ENCODE measurements around the gene SUN1.

The SUN1 gene

DNA sequence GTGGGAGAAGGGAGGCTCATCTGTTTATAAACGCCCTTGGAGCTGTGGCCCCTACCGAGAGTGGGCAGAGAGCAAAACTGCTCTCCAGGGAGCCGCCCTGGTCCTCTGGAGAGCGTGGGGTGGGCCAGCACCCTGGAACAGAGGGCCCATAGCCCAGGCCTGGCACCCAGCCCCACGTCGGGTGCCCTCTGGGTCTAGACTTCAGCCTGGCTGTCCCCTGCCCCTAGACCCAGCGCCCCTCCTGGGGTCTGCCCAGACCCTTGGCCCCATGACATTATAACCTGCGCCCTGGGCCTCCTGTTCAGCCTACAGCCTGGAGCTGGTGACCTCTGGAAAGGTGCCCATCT, 68.7 kb downstream of the SUN1 start:
- DNase-seq (ENCODE audit: extremely low read depth in 1 of 2, low read depth in 1 of 2) = no peak

DNA sequence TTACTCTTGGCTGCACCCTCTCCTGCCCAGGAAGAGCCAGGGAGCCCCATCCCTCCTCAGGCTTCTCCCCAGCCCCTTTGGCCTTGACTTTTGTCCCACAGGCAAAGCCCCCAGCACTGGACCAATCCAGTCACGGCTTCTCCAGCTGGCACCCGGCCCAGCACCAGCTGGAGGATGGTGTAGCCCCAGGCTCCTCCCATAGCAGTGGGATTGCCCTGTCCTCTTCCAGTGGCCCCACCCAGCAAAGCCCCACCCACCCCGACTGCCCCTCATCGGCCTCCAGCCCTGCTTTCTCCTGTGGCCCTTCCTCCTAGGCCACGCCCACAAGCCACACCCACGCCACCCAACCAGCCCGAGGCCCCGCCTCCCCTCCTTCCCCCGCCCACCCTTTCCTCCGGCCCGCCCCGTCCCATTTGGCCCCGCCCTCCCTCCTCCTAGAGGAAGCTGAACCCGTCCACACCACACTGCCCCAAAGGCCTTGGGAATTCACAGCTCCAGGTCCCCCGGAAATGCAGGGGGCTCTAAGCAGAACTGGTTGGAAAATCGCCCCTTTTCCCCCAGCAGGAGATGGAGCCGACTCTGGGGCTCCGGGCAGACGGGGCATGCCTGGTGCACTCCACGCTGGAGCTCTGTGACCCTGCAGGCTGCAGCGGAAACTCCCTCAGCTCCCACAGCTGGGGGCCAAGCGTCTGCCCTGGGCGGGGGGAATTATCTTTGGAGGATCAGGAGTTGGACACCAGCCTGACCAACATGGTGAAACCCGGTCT, 69.3 kb downstream of the SUN1 start:
- DNase-seq (ENCODE audit: extremely low read depth in 1 of 2, low read depth in 1 of 2) = no peak

DNA sequence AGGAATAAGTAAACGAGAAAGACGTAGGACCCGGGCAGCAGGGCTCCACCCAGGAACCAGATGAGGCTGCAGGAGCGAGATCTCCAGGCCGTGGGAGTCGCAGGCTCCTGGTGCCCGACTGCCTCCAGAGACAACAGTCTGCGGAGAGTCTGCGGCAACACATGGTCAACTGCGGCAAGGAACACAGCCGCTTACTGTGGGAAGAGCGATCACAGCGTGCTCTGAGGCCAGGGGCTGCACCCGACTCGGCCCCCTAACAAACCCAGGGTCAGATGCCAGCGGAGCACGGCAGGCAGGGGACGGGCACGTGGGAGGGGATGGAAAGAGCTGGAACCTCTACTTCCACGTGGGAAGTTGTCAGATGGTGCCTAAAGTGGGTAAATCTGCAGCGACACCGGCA, 70.7 kb downstream of the SUN1 start:
- DNase-seq (ENCODE audit: extremely low read depth in 1 of 2, low read depth in 1 of 2) = no peak

DNA sequence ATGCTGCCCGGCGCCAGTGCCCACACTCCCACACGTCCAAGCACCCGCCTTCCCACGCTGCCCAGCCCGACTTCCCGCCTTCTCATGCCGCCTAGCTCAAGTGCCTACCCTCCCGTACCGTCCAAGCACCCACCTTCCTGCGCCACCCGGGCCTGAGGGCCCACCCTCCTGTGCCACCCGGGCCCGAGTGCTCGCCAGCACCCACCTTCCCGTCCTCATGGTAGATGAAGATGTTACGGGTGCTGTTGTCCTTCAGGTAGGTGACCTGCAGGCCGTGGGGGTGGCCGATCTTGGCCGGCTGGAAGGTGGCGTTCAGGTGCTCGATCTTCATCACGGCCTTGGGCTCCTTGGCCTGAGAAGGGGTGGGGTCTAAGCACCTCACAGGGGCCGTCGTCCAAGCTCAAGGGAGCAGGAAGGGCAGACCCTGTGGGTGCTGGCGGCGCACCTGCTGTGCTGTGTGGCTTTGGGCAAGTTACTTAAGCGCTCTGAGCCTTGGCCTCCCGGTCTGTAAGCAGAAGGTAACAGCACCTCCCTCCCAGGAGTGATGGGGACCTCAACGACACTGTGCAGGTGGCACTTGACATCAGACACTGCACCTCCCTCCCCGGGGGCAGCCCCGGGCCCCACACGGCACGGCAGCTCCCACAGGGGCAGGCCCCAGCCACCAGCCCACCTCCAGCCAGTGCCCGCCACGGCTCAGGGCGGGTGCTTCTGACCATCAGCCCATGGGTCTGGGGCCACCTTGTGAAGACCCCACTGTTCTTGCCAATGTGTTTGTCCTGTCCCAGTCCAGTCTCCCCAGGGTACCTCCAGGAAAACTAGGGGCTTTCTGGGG, 71.9 kb downstream of the SUN1 start:
- no peak for DNase-seq (ENCODE audit: extremely low read depth in 1 of 2, low read depth in 1 of 2)

DNA sequence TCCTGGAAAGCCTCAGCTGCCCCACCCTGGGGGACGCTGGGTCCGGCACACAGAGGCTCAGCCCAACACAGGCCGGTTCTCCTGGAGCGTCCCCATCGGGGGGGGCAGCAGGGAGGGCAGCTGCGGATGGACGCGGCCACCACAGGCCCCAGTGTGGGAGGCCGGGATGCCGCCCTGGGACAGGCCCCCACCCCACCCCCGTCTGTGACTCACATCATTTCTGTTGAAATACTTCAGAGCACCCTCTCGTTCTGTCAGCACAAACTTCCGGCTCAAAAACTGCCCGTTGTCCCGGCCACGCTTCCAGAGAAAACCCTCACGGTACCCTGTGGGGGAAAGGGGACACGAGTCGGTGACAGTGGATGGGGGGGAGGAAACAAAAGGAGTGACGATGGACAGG, 72.6 kb downstream of the SUN1 start:
- DNase-seq (ENCODE audit: extremely low read depth in 1 of 2, low read depth in 1 of 2) = no peak

DNA sequence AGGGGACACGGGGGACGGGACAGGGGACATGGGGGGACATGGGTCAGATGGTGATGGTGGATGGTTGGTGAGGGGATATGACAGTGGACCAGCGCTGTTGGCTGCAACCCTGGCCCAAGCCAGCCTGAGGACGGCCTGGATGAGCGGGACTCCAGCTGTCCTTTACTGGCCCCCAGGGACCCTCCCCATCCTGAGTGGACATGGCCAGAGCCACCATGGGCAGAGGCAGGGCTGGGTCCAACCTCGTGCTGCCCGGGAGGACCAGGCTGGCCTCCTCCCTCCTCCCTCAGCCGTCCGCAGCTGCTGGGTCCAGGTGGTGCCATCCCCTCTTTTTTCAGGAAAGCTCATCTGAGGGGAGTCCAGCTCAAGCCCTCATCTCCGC, 74.5 kb downstream of the SUN1 start:
- no peak for DNase-seq (ENCODE audit: extremely low read depth in 1 of 2, low read depth in 1 of 2)

DNA sequence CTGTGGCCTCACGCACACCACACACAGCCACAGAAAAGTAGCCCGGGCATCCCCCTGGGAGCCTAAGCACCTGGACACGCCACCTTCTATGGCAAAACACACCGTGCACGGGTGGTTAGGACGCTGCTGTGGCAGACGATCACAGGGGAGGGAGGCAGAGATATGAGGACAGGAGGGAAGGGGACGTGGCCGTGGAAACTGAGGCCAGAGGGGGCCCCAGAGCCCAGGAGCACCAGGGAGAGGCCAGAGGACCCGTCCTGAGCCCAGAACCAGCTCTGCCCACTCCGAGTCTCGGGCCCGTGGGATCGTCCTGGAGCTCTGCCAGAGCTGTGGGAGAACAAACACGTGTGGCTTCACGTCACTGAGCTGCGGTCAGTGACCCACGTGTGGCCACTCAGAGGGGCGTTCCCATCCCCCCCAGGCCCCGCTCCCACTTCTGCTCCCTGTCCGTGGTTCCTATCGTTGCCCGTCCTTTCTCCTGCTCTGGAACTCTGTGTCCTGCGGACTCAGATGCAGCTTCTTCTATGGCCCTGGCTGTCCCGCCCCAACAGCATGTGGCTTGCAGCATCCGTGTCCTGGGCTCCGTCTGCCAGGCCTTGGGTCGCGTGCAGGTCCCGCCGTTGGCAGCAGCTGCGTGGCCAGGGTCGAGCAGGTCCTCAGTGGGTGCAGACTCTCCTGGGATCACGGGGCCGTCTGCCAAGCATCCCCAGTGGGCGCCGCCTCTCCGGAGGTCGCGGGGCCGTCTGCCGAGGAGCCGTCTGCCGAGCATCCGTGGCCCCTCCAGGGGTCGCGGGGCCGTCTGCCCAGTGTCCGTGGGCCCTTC, 75.1 kb downstream of the SUN1 start:
- DNase-seq (ENCODE audit: extremely low read depth in 1 of 2, low read depth in 1 of 2) = no peak

DNA sequence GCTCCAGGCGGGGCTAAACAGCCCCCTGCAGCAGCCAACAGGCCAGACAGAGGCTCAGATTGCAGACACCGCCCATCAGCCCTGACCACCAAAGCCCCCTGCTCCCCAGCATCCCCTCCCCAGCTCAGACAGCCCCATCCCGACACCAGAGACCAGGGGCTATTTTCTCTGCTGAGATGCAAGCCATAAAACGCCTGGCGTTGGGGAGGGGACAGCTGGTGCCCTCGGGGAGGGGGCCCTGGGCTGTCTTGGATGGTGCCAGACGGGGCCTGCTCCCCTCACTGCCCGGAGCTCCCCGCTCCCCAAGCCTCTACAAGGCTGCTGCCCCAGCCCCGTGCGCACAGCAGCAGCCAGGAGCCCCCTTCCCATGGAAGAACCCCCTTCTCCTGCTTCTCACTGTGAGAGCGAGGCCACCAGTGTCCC, 75.9 kb downstream of the SUN1 start:
- no peak for DNase-seq (ENCODE audit: extremely low read depth in 1 of 2, low read depth in 1 of 2)

DNA sequence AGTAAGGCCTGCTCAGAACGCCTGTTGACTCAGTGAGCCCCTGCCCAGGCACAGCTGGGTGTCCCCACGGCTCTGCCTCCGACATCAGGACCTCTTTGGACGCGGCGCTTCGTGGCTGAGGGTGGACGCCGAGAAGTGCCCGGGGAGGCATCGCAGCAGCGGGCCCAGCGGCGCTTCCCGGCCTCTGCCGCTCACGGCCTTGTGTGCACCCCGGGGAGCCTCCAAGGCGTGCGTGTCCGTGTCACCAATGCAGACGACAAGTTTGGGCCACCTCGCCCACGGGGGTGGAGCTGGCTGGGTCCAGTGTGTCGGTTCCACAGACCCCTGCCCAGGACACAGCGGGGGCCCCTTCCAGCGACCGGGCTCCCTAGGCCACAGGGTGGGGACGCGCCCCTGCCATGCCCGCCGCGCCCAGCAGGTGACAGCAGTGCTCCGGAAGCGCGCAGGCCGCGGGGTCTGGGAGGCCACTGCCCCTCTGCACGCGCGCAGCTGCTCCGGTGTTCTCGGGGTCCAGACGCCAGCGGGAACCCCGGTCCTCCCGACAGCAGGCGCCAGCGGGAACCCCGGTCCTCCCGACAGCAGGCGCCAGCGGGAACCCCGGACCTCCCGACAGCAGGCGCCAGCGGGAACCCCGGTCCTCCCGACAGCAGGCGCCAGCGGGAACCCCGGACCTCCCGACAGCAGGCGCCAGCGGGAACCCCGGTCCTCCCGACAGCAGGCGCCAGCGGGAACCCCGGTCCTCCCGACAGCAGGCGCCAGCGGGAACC, 76.5 kb downstream of the SUN1 start:
- DNase-seq (ENCODE audit: extremely low read depth in 1 of 2, low read depth in 1 of 2) = peak; percentile 33 to 34

DNA sequence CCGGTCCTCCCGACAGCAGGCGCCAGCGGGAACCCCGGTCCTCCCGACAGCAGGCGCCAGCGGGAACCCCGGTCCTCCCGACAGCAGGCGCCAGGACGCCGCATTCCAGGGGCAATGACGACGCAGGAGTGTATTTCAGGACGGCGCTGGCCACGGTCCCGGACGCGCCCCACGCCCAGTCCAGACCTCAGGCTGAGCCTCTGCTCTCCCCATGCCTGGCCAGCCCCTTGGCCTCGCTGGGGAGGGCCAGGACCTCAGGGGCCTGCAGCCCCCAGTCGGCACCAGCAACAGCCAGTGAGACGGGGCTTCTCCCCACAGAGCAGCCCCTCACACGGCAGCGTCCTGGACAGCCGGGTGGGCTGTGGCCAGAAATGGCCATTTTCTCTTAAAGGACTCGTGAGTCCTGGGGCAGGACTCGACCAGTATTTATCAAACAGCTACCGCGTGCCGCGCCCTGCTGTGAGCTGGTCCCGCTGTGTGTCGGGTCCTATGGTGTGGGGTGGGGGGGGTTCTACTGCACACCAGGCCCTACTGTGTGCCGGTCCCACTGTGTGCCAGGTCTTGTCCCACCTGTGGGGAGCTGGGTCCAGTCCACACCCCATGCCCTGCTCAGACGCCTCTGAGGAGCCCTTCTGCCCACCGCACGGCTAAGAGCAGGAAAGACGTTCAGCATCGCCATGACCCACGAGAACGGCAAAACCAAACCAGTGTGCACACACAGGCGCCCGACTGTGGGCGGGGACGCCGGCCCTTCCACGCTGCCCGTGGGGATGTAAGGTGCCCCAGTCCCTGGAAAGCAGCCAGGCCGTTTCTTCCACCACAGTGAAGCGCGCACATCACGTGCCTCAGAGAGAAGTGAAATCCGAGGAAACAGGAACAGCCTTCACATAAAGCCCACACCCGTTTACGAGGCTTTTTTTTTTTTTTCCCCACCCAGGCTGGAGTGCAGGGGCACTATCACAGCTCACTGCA, 77.4 kb downstream of the SUN1 start:
- no peak for DNase-seq (ENCODE audit: extremely low read depth in 1 of 2, low read depth in 1 of 2)

DNA sequence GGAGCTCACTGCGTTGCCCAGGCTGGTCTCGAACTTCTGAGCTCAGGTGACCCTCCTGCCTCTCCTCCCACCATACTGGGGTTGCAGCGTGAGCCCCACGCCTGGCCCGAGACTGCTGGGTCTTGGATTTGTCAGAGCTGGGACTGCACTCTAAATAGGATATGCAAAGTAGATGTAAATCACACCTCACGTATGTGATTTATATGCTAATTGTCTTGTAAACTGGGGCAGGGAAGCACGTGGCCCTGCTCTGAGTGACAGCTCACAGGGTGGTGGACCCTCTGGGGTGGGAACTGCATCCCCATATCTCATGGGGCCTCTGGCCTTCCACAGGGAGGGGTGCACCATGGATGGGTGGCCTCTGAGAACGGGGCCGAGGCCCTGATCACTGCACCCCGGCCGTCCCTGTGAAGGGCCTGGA, 78.2 kb downstream of the SUN1 start:
- no peak for DNase-seq (ENCODE audit: extremely low read depth in 1 of 2, low read depth in 1 of 2)

DNA sequence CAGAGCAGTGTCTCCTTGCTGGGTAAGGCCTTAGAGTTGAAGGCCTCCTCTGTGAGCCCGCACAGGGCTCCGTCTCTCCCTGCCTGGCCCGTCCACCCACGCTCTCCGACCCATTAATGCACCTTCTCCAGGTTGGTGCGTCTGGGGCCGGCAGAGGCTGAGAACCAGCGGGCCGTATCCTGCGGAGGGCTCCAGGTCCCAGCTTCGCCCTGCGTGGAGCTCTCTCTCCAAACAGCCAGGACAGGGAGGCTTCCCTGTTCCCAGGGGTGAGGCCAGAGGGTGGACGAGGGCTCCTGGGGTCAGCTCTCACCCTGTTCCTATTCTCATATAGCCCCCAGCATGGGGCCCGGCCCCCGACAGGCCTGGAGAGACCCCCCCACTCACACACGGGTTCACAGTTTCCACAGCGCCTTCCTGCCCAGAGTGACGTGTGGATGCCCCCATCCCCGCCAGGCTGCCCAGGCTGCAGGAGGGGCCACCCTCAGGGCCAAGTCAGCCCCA, 78.7 kb downstream of the SUN1 start:
- no peak for DNase-seq (ENCODE audit: extremely low read depth in 1 of 2, low read depth in 1 of 2)

DNA sequence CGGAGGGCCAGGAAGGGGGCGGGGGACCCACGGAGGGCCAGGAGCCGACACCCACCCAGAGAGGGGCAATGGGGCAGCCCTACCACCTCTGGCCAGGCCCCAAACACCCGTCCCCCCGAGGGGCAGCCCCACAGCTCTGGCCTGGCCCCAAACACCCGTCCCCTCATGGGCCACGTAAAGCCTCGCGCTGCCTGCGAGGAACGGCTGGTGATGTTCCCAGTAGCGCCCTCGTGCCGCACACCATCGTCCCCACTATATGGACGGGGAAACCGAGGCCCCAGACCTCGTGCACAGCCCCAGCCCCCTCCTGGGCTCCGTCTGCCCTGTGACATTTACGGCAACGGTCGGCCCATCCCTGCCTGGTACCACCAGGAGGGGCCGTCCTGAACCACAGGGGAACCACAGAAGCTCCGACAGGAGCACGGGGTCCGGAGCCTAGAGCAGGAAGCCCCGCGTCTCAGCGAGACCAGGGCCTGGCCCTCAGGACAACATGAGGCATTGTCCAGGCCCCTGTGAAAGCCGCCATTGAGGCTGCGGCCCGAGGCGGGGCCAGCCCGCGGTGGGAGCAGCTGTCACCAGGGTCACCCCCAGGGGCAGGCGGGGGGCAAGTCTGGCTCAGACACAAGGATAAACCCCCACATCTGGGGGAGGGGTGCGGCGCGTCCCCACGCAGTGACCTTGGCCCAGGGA, 79.7 kb downstream of the SUN1 start:
- DNase-seq (ENCODE audit: extremely low read depth in 1 of 2, low read depth in 1 of 2) = no peak

DNA sequence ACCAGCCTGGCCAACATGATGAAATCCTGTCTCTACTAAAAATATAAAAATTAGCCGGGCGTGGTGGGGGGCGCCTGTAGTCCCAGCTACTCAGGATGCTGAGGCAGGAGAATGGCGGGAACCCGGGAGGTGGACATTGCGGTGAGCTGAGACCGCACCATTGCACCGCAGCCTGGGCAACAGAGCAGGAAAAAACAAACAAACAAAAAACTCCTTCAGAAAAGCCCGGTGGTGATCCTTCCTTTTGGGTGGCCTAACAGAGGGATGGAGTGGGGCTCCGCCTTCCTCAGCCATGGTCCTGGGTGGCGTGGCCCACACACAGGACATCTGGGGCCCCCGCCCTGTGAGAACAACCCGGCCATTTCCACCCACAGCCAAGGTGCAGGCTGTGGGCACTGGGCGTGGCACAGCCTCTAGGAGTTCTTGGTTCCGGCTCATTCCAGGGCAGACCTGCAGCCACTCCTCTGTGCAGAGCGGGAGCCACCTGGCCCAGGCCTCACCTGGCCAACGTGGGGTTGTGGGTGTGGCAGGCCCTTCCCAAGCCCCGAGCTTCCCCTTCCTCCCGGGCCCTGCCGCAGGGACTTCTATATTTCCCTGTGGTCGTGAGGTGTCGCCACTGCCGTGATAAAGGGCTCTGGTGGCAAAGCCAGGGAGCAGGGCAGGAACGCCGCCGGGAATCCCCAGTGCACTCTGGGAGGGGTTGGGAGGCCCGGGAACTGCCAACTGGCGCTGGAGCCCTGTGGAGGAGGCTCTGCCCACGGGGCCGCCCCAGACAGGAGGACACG, 81.7 kb downstream of the SUN1 start:
- DNase-seq (ENCODE audit: extremely low read depth in 1 of 2, low read depth in 1 of 2) = no peak

DNA sequence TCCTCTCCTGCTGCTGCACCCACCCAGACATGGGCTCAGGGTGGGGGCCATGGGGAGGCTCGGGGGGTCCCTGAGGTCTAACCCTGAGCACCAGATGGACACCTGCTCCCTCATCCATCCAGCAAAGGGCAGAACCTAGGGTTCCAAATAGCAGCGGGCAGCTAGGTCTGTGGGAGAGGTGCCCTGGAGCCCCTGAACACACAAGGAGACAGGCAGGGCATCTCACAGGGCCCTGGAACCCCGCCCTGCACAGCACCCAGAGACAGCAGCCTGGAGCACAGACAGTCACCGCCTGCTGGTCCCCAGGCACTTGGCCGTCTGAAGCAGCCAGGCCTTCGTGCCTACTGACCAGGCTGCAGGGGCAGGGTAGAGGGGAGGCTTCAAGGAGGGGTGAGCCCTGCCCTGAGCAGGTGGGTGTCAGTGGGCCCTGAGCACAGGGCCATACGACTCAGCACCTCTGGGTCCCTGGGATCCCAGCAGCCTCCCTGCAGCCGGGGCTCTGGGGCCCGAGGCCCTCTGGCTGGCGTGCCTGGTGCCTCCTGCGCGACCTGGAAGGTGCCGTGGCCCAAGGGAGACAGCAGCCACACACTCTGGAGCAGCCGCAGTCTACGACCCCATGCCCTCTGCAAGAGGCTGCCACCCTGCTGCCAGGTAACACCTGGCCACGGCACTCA, 82.4 kb downstream of the SUN1 start:
- DNase-seq (ENCODE audit: extremely low read depth in 1 of 2, low read depth in 1 of 2) = no peak

DNA sequence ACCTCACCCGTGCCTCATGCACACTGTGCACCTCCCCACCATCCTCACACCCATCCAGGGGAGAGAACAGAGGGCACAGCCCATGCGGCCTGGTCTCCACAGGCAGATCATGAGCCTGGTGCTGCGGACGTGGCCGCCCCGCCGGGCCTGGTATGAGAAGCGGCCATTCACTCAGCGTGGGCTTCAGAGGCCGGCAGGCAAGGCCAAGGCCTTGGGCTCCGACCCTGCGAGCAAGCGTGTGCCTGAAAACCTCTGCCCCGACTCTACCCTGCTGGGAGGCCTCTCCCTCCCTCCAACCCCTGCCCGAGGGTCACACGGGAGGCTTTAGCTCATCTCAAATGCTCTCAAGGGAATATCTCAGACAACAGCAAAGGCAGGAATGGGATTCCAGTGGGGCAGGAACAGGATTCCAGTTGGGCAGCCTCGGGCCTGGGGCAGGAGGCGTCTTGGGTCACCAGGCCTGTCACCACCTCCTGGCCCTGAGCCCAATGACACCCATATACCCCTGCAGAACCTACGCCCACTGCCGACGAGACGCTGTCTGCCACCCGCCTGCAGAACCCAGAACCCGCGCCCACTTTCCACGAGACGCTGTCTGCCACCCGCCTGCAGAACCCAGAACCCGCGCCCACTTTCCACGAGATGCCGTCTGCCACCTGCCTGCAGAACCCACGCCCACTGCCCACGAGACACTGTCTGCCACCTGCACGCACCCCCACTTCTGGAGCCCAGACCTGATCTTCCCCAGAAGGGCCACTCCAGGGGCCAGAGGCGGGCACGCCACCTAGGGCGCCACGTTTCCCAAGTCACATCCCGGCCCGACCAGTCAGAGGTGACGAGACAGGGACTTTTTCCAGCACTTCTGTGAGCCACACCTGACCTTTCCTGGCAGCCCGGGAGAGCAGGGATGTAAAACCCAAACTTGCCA, 83.3 kb downstream of the SUN1 start:
- DNase-seq (ENCODE audit: extremely low read depth in 1 of 2, low read depth in 1 of 2) = no peak
